Measurements from ENCODE around the gene TP53BP2.

- TF ChIP-seq POLR2A (IDR thresholded peaks at IDR 0.05; ENCODE audit: low read depth, low read length) (no peak), POLR2AphosphoS5 (IDR thresholded peaks at IDR 0.05; ENCODE audit: low read depth, low read length) (no peak), TAF1 (IDR thresholded peaks at IDR 0.05; ENCODE audit: borderline replicate concordance, low read depth, low read length) (no peak)
Observed at GRCh38 chr1:223756806-223757700, 88.7 kb downstream of the TP53BP2 start.

Data from GM12892 (cell line).